ENCODE results near the gene DEPDC5.

DEPDC5 gene

GRCh38 chr22:31925056-31925455, 171.2 kb downstream of the DEPDC5 start:
- DNase-seq (ENCODE audit: low read depth) = no peak

- no peak for DNase-seq (ENCODE audit: low read depth)
Measured at GRCh38 chr22:31926024-31926423, 172.2 kb downstream of the DEPDC5 start.

DNA sequence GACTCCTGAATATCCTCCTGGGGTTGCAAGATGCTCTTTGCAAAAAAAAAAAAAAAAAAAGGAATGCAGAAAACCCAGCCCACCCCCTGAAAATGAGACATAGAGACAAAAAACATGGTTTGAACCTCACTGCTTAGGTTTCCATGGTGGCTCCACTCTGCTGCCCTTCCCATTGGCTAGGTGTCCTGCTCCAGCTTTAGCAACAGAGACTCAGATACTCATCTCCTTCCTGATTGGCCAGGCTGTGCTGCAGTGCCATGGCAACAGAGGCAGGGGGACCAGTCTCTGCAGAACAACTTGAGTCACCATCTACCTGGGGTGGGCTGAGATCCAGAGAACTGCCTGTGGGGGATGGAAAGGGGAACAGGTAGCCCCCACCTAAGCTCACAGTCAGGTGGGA, 173.2 kb downstream of the DEPDC5 start:
- no peak for DNase-seq (ENCODE audit: low read depth)

GRCh38 chr22:31927562-31927961, 173.7 kb downstream of the DEPDC5 start:
- no peak for DNase-seq (ENCODE audit: low read depth)

GRCh38 chr22:31929167-31929930, 175.5 kb downstream of the DEPDC5 start:
- DNase-seq (ENCODE audit: low read depth) = no peak

DNA sequence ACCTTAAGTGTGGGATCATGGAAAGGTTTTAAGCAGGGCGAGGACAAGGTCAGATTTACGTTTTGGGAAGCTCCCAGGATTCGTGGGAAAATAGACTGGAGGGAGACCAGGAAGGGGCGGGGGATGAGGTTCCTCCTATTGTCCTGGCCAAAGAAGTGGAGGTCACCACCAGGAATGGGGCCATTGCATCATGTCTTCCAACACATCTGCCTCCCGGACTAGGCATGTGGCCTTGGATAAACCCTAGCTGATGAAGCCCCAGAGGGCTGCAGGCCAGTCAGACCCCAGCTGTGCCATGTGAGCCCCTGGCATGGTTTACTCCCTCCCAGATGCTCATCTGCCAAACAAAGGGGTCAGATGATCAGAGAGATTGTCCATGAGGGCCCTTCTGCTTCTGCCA, 179.0 kb downstream of the DEPDC5 start:
- no peak for DNase-seq (ENCODE audit: low read depth)

DNA sequence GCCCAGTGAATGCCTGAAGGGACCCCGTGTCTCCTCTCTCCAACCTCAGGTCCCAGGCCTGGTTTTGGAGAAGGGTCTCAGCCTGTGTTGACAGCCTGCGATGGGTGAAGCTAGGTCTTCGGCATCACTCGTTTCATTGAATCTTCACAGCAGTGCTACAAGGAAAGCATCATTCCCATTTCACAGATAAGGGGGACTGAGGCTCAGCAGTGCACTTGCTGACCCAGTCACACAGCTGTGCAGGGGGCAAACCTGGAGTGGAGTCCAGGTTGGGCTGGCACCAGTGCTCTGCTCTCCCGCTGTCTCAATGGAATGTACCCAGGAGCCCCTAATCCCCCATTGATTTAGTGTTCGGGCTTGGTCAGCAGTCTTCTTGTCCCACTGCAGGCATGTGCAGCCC, 179.6 kb downstream of the DEPDC5 start:
- no peak for DNase-seq (ENCODE audit: low read depth)

GRCh38 chr22:31933816-31934482, 180.1 kb downstream of the DEPDC5 start:
- no peak for DNase-seq (ENCODE audit: low read depth)

DNA sequence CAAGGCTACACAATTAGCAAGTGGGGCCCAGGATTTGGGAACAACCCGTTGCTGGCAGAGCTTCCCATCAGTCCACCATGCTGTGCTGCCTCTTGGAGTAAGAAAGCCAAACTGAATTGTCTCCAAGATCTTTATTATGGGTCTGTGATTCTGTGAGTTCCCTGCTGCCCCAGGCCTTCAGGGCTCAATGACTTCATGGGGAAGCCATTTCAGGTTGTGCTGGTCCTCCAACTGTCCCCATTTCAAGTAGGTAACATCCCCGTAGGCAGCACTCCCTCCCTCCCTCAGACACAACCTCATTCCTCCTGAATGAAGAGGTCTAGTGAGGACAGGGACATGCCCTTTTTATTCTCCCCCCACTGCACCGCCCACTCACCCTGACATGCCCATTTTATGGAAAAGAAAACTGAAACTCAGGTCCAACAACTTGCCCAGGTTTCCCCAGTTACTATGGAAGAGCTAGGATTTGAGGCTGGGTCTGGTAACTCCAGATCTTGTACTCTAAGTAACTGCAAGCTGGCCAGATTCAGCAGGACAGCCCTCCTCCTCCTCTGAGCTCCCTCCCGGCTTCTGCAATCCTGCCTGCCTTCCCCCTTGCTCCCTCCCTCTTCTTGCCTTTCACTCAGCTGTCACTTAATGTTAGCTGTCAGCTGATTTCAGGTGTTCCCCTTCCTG, 182.3 kb downstream of the DEPDC5 start:
- no peak for DNase-seq (ENCODE audit: low read depth)

GRCh38 chr22:31937341-31937740, 183.5 kb downstream of the DEPDC5 start:
- no peak for DNase-seq (ENCODE audit: low read depth)

DNA sequence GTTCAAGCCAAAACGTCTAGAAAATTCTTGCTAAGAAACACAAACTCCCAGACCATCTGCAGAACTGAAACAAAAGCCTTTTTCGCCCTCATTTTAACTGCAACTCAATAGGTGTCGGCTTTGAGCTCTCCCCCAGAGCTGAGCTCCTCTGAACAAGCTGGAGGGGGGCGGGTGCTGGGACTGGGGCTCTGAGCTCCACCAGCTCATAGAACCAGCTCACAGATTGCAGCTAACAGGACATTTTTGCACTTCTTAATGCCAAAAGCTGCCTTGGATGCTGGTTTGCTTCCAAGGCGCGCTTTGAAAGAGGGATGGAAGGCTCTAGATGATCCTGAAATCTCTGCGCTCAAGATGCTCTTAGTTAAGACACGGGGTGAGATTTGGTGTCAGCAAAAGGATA, 184.5 kb downstream of the DEPDC5 start:
- no peak for DNase-seq (ENCODE audit: low read depth)

DNA sequence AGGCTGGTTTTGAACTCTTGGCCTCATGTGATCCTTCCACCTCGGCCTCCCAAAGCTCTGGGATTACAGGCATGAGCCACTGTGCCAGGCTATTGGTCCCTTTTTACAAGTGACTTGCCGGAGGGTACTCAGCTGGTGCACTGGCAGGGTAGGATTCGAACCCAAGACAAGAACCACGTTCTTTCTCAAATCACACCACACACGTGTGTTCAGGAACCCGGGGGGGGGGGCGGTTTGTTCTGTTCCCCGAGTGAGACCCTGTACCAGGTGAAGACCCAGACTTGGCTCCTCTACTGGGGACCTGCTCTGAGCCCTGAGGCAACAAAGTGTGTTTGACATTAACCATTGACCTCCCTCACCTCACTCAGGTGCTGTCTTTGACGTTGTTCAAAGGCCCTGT, 186.7 kb downstream of the DEPDC5 start:
- DNase-seq (ENCODE audit: low read depth) = no peak

- DNase-seq (ENCODE audit: low read depth) = no peak
Measured at GRCh38 chr22:31942091-31942490, 188.3 kb downstream of the DEPDC5 start.

GRCh38 chr22:31943206-31943977, 189.6 kb downstream of the DEPDC5 start:
- no peak for DNase-seq (ENCODE audit: low read depth)

DNA sequence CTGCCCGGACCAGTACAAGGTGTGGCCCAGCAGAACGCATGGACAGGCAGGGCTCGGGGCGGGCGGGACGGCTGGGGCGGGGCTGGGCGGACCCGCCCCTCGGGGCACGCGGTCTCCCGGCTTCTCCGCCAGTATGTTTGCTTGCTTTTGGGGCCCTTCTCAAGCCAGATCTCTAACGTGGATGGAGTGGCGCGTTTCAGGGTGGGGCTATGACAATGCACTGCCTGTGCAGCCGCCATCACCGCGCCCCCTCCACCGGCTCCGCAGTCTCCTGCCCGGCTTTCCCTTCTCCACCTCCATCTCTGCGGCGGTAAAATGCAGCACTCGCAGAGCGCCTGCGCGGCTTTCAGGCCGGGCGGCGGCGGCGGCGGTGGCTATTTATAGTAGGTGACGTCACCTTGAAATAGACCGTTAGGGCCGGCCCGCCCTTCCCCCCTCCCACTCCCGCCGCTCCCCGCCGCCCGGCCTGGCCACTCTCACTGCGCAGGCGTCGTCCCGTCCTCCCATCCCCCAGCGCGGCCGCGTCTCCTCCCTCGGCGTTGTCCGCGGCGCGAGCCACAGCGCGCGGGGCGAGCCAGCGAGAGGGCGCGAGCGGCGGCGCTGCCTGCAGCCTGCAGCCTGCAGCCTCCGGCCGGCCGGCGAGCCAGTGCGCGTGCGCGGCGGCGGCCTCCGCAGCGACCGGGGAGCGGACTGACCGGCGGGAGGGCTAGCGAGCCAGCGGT, 190.3 kb downstream of the DEPDC5 start, which contains the start of gene YWHAH:
YWHAH (plus strand) TSS at position 558 of the 722 bp plus-strand sequence. CDS start 199 bp downstream, outside the sequence.
- peak; percentile 83 for DNase-seq (ENCODE audit: low read depth)

GRCh38 chr22:31944700-31945442, 191.1 kb downstream of the DEPDC5 start:
- peak; percentile 20 for DNase-seq (ENCODE audit: low read depth)

- DNase-seq (ENCODE audit: low read depth) = no peak
Measured at GRCh38 chr22:31945443-31945855, 191.6 kb downstream of the DEPDC5 start.

- no peak for DNase-seq (ENCODE audit: low read depth)
Measured at GRCh38 chr22:31945971-31946680, 192.3 kb downstream of the DEPDC5 start.

DNA sequence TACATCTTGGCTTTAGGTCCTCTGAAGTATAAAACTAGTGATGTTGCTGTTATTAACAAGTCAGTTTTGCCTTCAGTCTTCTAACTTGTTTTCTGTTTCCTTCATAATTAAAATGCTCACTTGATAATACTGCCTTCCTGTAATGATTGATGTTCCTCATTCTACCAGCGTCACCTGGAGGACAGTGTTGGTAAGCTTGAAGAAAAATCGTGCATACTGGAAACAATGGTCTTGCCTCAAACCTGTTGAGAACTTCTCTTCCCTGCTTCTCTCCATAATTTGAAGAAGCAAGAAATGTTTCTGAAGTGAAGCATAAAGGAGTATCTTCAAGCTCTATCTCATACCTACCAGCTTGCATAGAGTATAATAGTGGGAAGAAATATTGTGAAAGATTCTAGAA, 193.5 kb downstream of the DEPDC5 start:
- DNase-seq (ENCODE audit: low read depth) = no peak

GRCh38 chr22:31948002-31948401, 194.2 kb downstream of the DEPDC5 start:
- no peak for DNase-seq (ENCODE audit: low read depth)
